Fibroblast of skin of right biceps (primary cell): ENCODE data around the gene UBE2J2.

Source experiments
- DNase-seq: peaks from one replicate; pipeline ENCODE4 v3.0.0-alpha.2; 2013

UBE2J2 gene

GRCh38 chr1:1280782-1281481, 7.3 kb upstream of the UBE2J2 start:
- DNase-seq, result no peak

- DNase-seq, result no peak
These were observed 5.4 kb upstream of the UBE2J2 start for GRCh38 chr1:1279028-1279427.

GRCh38 chr1:1278620-1279019, 5.0 kb upstream of the UBE2J2 start:
- DNase-seq, result no peak

- no peak for DNase-seq
These were observed 2.2 kb upstream of the UBE2J2 start for GRCh38 chr1:1275836-1276235.

GRCh38 chr1:1274931-1275431, 1.3 kb upstream of the UBE2J2 start:
- DNase-seq, result no peak

- no peak for DNase-seq
These were observed 761 bp upstream of the UBE2J2 start for GRCh38 chr1:1274299-1274930.

GRCh38 chr1:1273209-1273511, 494 bp downstream of the UBE2J2 start:
- no peak for DNase-seq

GRCh38 chr1:1272341-1273208, 1.1 kb downstream of the UBE2J2 start:
- DNase-seq, result no peak

GRCh38 chr1:1270813-1271212, 2.8 kb downstream of the UBE2J2 start:
- no peak for DNase-seq

- no peak for DNase-seq
These were observed 5.4 kb downstream of the UBE2J2 start for GRCh38 chr1:1268284-1268682.

- no peak for DNase-seq
These were observed 6.0 kb downstream of the UBE2J2 start for GRCh38 chr1:1267488-1268283.

- DNase-seq, result peak; percentile 100
These were observed 8.8 kb downstream of the UBE2J2 start for GRCh38 chr1:1264868-1265272.

- DNase-seq, result no peak
These were observed 9.6 kb downstream of the UBE2J2 start for GRCh38 chr1:1264026-1264425.

GRCh38 chr1:1262758-1263157, 10.9 kb downstream of the UBE2J2 start:
- DNase-seq, result no peak

GRCh38 chr1:1262071-1262470, 11.6 kb downstream of the UBE2J2 start:
- DNase-seq, result no peak

GRCh38 chr1:1260843-1261560, 12.7 kb downstream of the UBE2J2 start:
- DNase-seq, result no peak

GRCh38 chr1:1259951-1260600, 13.6 kb downstream of the UBE2J2 start:
- DNase-seq, result no peak

GRCh38 chr1:1259540-1259939, 14.1 kb downstream of the UBE2J2 start:
- DNase-seq, result no peak

GRCh38 chr1:1259119-1259488, 14.6 kb downstream of the UBE2J2 start:
- DNase-seq, result no peak

GRCh38 chr1:1256956-1257871, 16.4 kb downstream of the UBE2J2 start:
- DNase-seq, result no peak

GRCh38 chr1:1255611-1256010, 18.0 kb downstream of the UBE2J2 start:
- no peak for DNase-seq
